OCI-LY1 (cell line): ENCODE data around the gene JMJD1C.

Experiments used
- CTCF ChIP-seq: fragments of 200-600 bp; sonication (generic), shearing (Covaris generic); IDR thresholded peaks from 2 replicates; pipeline ENCODE4 v1.5.1; 2017; ENCODE audit warnings: mild to moderate bottlenecking, antibody characterized with exemption, low read length, moderate library complexity, mixed read lengths
- EZH2 ChIP-seq: fragments of 200-600 bp; sonication (generic), shearing (Covaris generic); IDR thresholded peaks from 2 replicates; pipeline ENCODE4 v1.8.0; 2017; ENCODE audit warnings: borderline replicate concordance, mixed run types, mild to moderate bottlenecking, antibody characterized with exemption, low read length, moderate library complexity, mixed read lengths

GRCh38 chr10:63199716-63200115 is 266.1 kb downstream of the JMJD1C start:
- TF ChIP-seq CTCF (no peak), EZH2 (no peak)
